ENCODE results near the gene C18orf63.
A peak's percentile ranks its signal among the peaks of the same experiment; 100 is the strongest.
"Not testable (repeated sequence)": the region's sequence is repeated elsewhere in the genome, so short reads cannot be mapped to it uniquely, and the experiment has no call there.

C18orf63 gene

GRCh38 chr18:74291472-74291770, 24.2 kb upstream of the C18orf63 start:
- Histone ChIP-seq H2AFZ (ENCODE audit: low read depth, low read length, severe bottlenecking) (peak overlapping the region; percentile 76), H3K9ac (ENCODE audit: low read length) (peak overlapping the region; percentile 66), H3K4me3 (ENCODE audit: insufficient read depth, low read length, poor library complexity, severe bottlenecking) (peak overlapping the region; percentile 93), H4K20me1 (ENCODE audit: low read depth, low read length) (no peaks in the 10 kb centered on the region), H3K79me2 (ENCODE audit: insufficient read depth, low read length) (0 out of 2 replicates have a peak, but pooled peaks cover 8% of the 10 kb centered on the region), H3K4me2 (ENCODE audit: low read depth, low read length, poor library complexity, severe bottlenecking) (peak overlapping the region; percentile 66), H3K27me3 (ENCODE audit: low read length) (no peaks in the 10 kb centered on the region), H3K27ac (ENCODE audit: low read depth, low read length) (no peak overlapping the region), H3K9me3 (ENCODE audit: insufficient read depth, low read length) (peaks cover 7% of the 10 kb centered on the region; the same call in 1 of the 2 replicates), H3F3A (ENCODE audit: insufficient read depth) (no peaks in the 10 kb centered on the region), H3K9me2 (replicated peaks; ENCODE audit: insufficient read depth, low read length) (no peaks in the 10 kb centered on the region), H3K36me3 (ENCODE audit: low read length) (no peaks in the 10 kb centered on the region)
- TF ChIP-seq, protein P1, sequence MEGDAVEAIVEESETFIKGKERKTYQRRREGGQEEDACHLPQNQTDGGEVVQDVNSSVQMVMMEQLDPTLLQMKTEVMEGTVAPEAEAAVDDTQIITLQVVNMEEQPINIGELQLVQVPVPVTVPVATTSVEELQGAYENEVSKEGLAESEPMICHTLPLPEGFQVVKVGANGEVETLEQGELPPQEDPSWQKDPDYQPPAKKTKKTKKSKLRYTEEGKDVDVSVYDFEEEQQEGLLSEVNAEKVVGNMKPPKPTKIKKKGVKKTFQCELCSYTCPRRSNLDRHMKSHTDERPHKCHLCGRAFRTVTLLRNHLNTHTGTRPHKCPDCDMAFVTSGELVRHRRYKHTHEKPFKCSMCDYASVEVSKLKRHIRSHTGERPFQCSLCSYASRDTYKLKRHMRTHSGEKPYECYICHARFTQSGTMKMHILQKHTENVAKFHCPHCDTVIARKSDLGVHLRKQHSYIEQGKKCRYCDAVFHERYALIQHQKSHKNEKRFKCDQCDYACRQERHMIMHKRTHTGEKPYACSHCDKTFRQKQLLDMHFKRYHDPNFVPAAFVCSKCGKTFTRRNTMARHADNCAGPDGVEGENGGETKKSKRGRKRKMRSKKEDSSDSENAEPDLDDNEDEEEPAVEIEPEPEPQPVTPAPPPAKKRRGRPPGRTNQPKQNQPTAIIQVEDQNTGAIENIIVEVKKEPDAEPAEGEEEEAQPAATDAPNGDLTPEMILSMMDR (IDR thresholded peaks at IDR 0.05; ENCODE audit: insufficient read depth, low read length, poor library complexity, severe bottlenecking): no peak
- TF ChIP-seq EZH2phosphoT487 (conservative IDR thresholded peaks at IDR 0.05; ENCODE audit: low read length): no peak

GRCh38 chr18:74291771-74292540, 23.7 kb upstream of the C18orf63 start, which contains the start of gene CYB5A:
Gene CYB5A, minus strand, starts transcription at chr18:74291963. Its CDS starts 88 bp downstream, at chr18:74291875.
- Histone ChIP-seq H3F3A (ENCODE audit: insufficient read depth) (no peaks in the 10 kb centered on the region), H3K9me2 (replicated peaks; ENCODE audit: insufficient read depth, low read length) (no peaks in the 10 kb centered on the region), H3K79me2 (ENCODE audit: insufficient read depth, low read length) (0 out of 2 replicates have a peak, but pooled peaks cover 8% of the 10 kb centered on the region), H4K20me1 (ENCODE audit: low read depth, low read length) (no peaks in the 10 kb centered on the region), H3K9me3 (ENCODE audit: insufficient read depth, low read length) (peaks cover 7% of the 10 kb centered on the region; the same call in 1 of the 2 replicates), H2AFZ (ENCODE audit: low read depth, low read length, severe bottlenecking) (peak within 1 kb of the TSS; percentile 86), H3K4me2 (ENCODE audit: low read depth, low read length, poor library complexity, severe bottlenecking) (peak within 1 kb of the TSS; percentile 66), H3K27me3 (ENCODE audit: low read length) (no peaks in the 10 kb centered on the region), H3K9ac (ENCODE audit: low read length) (peak within 1 kb of the TSS; percentile 66), H3K4me3 (ENCODE audit: insufficient read depth, low read length, poor library complexity, severe bottlenecking) (peak within 1 kb of the TSS; percentile 93), H3K36me3 (ENCODE audit: low read length) (no peaks in the 10 kb centered on the region), H3K27ac (ENCODE audit: low read depth, low read length) (no peak within 1 kb of the TSS)
- TF ChIP-seq, protein P1 (IDR thresholded peaks at IDR 0.05; ENCODE audit: insufficient read depth, low read length, poor library complexity, severe bottlenecking): no peak
- no peak for TF ChIP-seq EZH2phosphoT487 (conservative IDR thresholded peaks at IDR 0.05; ENCODE audit: low read length)

DNA sequence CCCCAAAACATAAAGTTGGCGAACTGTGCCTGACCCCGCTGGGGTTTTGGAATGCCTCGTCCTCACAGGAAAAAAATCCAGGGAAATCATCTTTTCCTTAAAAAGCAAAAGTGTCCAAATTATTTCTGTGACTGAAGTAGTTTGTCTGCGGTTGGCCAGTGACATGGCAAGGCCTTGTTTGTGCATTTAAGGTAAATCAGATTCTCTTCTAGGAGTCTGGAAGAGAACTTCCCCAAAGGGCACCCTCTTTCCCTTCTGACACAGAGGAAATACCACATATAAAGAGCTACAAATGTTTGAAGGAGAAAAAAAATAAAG, 23.1 kb upstream of the C18orf63 start:
- H3K9ac ChIP-seq (ENCODE audit: low read length): peak overlapping the region; percentile 66
- peak overlapping the region; percentile 62 for H3K4me3 ChIP-seq (ENCODE audit: insufficient read depth, low read length, poor library complexity, severe bottlenecking)
- H2AFZ ChIP-seq (ENCODE audit: low read depth, low read length, severe bottlenecking): peak overlapping the region; percentile 86

GRCh38 chr18:74292982-74293381, 22.7 kb upstream of the C18orf63 start:
- not testable (repeated sequence) for H3K4me2 ChIP-seq (ENCODE audit: low read depth, low read length, poor library complexity, severe bottlenecking); H3K9me2 ChIP-seq (replicated peaks; ENCODE audit: insufficient read depth, low read length); H3K4me3 ChIP-seq (ENCODE audit: insufficient read depth, low read length, poor library complexity, severe bottlenecking); H3K9me3 ChIP-seq (ENCODE audit: insufficient read depth, low read length); H3K27ac ChIP-seq (ENCODE audit: low read depth, low read length); H3K9ac ChIP-seq (ENCODE audit: low read length); H3K27me3 ChIP-seq (ENCODE audit: low read length); H3K79me2 ChIP-seq (ENCODE audit: insufficient read depth, low read length); H3K36me3 ChIP-seq (ENCODE audit: low read length); H4K20me1 ChIP-seq (ENCODE audit: low read depth, low read length); H3F3A ChIP-seq (ENCODE audit: insufficient read depth)
- peak overlapping the region; percentile 86 for H2AFZ ChIP-seq (ENCODE audit: low read depth, low read length, severe bottlenecking)

More for the DNA sequence above, 23.1 kb upstream of the C18orf63 start:
- TF ChIP-seq, protein P1 (IDR thresholded peaks at IDR 0.05; ENCODE audit: insufficient read depth, low read length, poor library complexity, severe bottlenecking): no peak
- TF ChIP-seq EZH2phosphoT487 (conservative IDR thresholded peaks at IDR 0.05; ENCODE audit: low read length): no peak
- Histone ChIP-seq H3K4me2 (ENCODE audit: low read depth, low read length, poor library complexity, severe bottlenecking) (peak overlapping the region; percentile 63), H3K9me3 (ENCODE audit: insufficient read depth, low read length) (peaks cover 7% of the 10 kb centered on the region; the same call in 1 of the 2 replicates), H3K9me2 (replicated peaks; ENCODE audit: insufficient read depth, low read length) (no peaks in the 10 kb centered on the region), H3K79me2 (ENCODE audit: insufficient read depth, low read length) (0 out of 2 replicates have a peak, but pooled peaks cover 8% of the 10 kb centered on the region), H3F3A (ENCODE audit: insufficient read depth) (no peaks in the 10 kb centered on the region), H3K27me3 (ENCODE audit: low read length) (no peaks in the 10 kb centered on the region), H4K20me1 (ENCODE audit: low read depth, low read length) (no peaks in the 10 kb centered on the region), H3K36me3 (ENCODE audit: low read length) (no peaks in the 10 kb centered on the region), H3K27ac (ENCODE audit: low read depth, low read length) (no peak overlapping the region)

Measured in SU-DHL-6 (cell line).